ENCODE data around the gene MUC6.
"Not testable (repeated sequence)": the region's sequence is repeated elsewhere in the genome, so short reads cannot be mapped to it uniquely, and the experiment has no call there.

Gene MUC6

DNA sequence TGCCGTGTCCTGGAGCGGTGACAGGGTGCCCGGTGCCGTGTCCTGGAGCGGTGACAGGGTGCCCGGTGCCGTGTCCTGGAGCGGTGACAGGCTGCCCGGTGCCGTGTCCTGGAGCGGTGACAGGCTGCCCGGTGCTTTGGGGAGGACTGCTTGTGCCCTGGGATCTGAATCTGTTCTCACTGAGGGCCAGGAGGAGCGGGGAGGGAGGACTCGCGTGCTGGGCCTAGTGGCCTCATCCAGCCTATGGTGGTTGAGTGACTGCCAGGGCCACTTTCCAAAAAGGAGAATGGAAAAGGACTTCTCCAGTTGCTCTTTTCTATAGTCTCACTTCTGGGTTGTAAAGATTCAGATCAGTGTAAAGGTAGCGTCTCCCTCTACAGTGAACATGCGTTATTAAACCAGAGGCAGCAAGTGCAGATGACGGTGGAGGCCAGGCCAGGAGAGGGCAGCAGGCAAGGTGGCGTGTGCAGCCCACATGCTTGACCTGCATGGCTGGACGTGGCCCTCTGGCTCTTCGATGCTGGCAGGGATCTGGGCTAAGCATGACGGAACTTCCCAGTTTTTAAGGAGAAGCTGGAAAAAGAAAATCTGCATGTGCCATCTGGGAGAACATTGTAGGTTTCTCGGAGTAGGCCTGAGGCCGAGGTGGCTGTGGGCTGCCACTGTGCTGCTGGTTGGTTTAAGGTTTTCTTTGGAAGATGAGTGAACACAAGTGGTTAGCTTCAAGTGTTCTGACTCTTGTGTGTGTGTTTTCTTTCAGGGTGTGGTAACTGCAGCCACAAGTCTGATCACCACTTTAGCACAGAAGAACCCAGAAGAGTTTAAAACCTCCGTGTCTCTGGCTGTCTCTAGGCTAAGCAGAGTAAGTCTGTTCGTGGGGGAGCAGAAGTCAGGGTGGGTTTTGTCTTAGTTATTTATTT lies 55.8 kb downstream of the MUC6 start:
- no peak for ATAC-seq

DNA sequence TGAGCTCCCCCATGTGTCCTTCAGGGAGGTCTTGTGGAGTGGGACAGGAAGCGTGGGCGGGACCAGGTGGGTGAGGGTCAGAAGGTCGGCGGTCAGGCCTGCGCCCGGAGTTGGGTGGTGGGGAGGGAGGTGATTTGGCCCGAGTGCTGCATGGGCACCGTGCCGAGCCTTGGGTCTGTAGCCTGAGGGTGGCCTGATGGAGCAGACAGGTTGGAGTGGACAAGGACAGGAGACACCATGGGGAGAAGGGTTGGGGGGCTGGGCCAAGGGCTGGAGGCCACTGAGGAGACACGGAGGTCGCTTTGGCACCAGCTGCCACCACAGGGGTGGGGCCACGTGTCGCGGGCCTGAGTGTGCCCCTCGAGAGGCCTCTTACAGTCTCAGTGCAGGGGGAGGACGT lies 57.7 kb downstream of the MUC6 start:
- ATAC-seq: no peak

DNA sequence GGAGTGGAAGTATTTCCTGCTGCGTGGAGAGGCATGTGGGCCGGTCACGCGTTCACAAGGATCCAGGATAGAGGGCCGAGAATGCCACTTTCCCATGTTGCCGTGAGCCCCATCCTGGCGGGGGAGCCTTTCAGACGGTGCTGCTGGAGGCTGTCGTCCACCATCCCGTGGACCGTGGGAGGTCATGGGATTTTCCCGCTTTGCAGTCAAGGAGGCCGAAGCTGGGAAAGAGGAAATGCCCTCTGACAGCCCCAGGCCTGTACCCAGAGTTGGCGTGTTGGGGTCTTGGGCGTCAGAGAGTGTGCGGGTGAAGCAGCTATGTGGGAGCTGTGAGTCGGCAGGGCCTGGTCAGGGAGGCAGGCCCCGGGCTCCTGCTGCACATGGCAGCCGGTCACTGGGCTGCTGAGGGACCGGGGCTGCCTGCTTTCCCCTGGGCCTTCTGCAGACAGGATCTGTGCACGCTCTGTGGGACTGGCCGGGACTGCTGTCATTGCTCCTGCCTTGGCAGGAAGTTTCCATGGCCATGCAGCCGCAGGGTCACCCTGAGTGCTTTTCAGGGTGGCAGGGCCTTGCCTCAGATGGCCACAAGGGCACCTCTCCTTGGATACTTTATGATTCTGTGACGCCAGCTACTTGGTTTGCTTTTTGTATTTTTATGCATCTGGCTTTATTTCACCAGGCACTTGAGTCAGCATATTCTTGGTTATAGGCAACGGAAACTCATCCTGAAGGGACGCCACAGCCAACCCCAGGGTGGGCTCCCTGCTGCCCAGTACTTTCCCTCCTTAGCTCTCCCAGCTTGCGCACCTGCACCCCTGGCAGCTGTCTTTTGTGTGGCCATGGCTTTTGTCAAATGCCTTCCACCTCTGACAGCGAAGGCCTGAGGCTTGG lies 58.4 kb downstream of the MUC6 start:
- ATAC-seq: no peak

DNA sequence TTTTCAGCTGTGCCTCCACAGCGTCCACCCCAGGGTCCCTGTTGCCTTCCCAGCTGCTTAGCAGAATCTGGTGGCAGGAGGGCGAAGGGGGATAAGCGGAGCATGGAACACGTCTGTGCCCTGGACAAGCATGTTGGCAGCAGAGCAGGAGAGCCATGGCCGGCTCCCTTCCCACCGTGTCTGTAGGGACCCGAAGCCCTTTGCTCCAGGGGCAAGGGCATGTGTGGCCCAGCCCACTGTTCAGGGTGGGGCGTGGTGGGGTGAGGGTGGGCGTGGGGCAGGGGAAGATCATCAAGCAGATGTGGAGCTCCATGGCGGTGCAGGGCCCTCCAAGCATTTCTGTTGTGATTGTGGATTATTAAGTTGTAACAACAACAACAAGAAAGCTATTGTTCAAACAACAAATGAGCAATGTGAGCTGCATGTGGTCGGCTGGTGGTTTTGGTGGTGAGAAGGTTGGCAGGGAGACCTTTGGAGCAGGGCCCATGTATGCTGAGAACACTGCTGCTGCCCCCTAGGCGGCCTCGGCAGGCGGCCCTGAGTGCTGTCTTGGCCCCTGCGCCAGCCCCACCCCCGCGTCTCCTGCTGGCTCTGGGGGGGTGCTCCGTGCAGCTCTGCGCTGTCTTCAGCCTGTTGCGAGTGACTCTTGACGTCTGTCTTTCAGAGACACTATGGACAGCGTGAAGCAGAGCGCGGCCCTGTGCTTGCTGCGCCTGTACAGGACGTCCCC lies 59.9 kb downstream of the MUC6 start:
- ATAC-seq: no peak

DNA sequence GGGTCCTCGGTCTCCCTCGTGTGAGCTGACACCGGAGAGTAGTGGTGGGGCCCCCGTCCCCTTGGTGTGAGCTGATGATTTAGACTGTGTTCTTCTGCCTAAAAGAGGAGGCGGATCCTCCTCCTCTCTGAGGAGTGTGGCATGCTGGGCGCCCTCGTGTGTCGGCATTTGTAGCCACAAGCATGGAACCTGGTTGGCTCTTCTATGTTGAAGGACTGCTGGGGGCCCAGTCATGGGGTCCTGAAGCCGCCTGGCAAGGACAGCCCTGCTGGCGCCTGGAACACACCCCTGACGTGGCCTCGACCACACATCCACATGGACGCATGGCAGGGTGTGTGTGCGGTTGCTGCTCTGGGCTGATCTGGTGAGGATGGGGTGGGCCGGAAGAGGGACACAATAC lies 60.7 kb downstream of the MUC6 start:
- ATAC-seq: no peak

DNA sequence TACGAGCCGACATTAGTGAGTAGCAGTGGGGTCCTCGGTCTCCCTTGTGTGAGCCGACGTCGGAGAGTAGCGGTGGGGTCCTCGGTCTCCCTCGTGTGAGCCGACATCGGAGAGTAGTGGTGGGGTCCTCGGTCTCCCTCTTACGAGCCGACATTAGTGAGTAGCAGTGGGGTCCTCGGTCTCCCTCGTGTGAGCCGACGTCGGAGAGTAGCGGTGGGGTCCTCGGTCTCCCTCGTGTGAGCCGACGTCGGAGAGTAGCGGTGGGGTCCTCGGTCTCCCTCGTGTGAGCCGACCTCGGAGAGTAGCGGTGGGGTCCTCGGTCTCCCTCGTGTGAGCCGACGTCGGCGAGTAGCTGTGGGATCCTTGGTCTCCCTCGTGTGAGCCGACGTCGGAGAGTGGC lies 61.1 kb downstream of the MUC6 start:
- ATAC-seq: not testable (repeated sequence)

DNA sequence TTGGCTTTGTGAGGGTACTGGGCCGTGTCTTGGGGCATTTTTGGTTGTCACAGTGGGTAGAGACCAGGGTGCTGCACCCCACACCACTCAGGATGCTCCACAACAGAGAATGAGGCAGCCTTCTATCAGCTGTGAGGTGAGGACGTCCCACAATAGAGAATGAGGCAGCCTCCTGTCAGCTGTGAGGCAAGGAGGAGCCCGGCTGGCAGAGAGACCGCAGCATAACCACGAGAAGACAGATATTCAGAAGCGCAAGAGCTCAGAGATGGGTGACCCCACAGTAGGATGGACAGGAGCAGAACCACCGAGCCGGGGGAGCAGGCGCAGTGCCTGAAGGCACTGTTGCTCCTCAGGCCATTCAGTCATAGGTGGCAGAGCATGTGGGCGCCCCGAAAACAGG lies 63.3 kb downstream of the MUC6 start:
- ATAC-seq: no peak

DNA sequence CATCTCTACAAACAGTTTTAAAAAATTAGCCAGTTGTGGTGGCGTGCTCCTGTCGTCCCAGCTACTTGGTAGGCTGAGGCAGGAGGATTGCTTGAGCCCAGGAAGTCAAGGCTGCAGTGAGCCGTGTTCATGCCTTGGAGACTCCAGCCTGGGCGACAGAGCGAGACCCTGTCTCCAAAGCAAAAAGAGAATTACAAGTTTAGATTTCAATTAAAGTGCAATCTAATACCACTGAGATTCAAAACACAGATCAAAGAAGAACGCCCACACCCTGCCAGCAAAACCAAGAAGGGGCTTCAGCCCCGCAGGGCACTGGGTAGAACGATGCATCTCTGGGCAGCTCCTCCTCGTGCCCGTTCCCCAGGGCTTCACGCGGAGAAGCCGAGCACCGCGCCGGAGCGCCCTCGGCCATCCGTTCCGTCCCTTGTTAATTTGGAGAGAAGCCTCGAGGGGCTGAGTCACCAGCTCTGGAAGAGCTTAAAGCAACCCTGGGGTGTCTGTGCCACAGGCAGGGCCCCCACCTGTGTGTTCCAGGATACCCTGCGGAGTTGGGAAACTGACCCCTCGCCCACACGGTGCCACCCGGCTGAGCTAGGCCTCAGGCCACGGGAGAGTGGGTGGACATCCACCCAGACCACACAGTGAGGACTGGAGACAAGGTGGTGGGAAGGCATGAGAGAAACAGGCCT lies 63.9 kb downstream of the MUC6 start:
- ATAC-seq: no peak

DNA sequence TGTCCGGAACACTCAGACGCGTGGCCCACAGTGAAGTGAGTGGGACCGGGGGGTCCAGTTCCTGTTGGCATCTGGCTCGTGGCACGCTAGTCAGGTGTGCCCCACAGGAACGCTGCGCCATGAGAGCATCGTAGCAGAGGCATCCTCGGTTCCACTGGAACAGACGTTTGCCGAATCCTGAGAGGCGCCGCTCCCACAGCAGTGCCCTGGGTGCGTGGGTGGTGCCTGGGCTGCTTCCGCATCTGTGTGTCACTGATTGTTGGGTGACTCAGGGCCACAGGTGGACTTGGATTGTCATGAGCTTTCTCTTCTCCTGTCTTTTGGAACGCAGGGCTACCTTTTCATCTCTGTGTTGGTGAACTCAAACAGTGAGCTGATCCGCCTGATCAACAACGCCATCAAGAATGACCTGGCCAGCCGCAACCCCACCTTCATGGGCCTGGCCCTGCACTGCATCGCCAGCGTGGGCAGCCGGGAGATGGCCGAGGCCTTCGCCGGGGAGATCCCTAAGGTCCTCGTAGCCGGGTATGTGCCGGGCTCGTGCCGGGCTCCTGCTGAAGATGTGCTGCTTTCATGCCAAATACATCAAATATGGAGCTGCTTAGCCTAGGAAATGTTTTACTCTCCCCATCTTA lies 64.7 kb downstream of the MUC6 start:
- ATAC-seq: no peak

DNA sequence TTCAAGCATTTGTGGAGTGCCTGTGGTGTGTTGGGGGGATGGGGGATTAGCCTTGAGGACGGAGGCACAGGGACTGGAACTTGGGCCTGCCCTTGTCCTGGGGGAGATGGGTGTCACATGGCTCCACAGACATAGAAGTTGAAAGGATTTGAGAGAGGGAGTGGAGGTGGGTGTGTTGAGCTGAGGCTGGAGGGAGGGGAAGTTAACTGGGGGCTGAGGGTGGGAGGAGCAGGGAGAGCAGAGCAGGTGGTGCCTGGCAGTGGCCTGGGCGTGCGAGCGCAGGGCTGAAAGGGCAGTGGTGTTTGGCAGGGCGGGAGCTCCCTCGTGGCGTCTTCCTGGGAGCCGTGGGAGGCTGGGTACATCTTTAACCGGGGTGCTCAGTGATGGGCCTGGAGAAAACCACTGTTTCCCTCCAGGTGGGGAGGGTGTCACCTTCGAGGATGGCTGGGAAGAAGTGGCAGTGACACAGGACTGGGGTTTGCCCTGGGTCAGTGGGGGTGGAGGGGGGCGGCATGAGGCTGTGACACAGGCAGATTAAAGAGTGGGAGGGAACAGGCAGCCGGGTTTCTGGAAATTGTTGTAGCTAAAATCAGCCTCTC lies 65.3 kb downstream of the MUC6 start:
- no peak for ATAC-seq

DNA sequence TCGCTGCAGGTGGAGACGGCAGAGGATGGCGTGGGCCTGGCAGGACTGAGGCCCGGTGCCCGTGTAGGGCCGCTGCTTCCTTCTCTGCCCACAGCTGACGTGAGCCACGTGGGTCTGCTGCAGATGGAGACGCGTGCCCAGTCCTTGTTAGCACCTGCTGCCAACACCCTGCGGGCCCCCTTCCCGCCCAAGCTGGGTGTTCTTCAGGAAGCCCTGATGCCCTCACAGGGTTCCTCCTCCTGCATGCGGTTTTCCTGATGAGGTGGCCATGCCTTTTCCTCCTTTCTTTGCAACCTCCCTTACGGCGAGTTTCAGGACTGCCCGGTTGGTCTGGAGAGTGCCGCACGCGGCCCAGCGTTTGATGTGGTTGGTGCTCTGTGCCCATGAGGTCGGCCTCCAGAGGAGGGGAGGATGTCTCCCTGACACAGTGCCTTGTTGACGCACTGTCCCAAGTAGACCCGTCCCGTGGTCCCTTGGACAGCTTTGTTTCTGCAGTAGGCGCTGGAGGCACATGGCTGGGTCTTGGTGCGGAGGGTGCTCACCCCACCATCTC lies 66.1 kb downstream of the MUC6 start:
- peak in 1 of 2 donors; percentile 13 for ATAC-seq

DNA sequence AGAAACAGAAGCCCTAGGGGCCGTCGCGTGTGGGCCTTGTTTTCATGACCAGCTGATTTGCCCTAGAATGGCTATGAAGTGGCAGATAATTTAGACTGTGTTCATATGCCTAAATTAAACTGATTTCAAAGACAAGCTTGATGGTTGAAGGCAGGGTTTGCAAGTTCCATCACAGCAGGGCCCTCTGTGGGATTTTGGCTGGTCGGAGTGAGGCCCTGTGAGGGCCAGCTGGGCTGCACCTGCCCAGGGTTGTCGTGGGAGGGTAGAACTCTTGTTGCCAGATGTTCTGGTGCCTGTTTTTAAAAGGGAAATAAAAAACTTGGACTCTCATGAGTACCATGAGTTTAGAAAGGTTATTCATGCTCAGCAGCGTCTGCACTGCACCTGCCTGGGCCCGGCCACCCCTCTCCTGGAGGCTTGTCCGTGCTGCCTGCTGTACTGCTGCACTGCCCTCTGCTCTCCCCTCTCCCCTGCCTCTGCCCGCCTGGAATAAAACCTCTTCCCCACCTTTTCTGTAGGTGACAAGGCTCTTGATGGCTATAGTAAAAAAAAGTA lies 66.8 kb downstream of the MUC6 start:
- no peak for ATAC-seq

DNA sequence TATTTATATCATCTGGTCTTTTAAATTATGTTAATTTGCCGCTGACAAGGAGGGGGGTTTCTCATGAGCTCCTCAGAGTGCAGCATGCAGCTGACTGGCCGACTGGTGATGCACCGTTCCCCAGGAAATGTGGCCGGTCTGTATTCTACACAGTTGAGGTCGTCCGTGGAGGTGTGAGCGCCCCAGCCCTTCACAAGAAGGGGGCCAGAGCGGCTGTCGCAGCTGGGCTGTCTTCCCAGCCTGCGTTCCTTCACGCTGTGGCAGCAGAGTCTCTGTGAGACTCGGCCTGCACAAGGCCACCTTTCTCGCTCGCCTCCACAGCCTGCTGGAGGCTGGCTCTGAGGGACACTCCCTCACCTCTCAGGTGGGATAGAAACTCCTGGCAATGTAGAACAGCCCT lies 67.7 kb downstream of the MUC6 start:
- no peak for ATAC-seq

DNA sequence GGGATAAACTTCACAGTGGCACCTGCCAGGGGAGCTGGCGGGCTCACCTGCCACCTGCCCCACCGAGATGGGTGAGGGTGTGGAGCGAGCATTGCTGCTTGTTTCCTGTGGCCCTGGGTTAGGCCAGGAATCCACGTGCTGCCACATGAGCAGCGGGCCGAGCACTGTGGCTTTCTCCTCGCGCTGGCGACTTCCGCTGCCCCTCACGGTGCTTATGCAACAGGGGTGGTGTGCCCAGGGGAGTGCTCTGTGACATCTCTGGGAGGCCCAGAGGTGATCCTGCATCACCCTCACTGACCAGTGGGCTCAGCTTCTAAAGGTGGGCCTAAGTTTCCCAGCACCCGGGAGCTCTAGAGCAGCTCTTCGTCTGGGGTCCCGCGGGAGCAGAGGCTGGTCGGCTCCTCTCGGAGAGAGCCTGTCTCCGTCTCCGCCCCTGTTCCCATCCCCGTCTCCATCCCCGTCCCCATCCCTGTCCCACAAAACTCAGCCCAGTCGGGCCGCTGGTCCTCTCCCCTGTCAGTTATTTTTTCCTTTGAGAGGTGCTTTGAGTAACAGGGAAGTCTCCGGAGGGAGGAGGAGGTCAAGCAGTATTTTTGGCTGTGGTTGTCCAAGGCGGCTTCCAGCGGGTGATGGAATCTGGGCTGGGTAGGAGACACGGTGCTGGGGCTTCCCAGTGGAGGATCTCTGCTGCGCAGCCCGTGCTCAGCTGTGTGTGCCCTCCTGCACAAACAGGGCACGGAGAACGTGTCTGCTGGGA lies 68.3 kb downstream of the MUC6 start:
- no peak for ATAC-seq

DNA sequence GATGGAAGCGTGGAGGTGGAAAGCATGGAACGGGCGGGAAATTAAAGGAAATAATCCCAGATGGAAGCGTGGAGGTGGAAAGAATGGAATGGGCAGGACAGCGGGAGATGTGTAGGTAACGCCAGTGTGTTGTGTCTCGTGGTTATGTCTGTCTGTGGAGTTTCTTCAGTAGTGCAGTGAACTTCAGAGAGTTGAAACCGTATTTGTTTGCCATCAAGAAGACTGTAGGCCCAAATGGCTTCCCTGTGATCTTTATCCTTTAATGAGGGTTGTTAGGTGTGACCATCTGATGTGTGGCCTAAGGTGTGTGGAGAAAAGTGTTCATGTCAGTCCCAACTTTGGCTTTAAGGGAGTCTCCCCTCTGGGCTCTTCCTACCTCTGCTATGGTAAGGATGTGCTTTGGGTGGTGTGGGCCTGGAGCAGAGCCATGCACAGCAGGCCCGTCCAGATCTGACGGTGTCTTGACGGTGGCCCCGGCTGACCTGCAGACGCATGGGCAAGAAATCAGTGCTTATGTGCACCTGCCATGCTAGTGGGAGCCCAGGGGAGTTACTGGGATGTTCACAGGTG lies 71.2 kb downstream of the MUC6 start:
- ATAC-seq: no peak

DNA sequence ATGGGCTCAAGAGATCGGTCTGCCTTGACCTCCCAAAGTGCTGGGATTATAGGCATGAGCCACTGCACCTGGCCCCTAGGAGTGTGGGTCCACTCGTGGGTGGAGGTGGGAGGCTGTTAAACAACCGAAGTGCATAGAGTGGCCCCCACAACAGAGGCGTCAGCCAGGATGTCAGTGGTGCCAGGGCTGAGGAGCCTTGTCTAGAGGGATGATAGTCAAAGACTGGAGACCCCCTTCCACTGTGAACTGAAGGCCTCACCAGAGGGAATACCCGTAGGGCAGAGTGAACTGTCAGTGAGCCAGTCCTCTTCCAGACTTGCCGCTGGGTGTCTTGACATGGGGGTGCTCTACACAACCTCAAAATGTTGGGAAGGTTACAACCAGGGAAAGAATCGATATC lies 72.7 kb downstream of the MUC6 start:
- ATAC-seq: no peak

Data from activated CD4-positive, CD25-positive, alpha-beta regulatory T cell treated with anti-CD3 and anti-CD28 coated beads, Interleukin-2, amount 50 U/mL, for 24 hours (primary cell).